Caco-2 (cell line): ENCODE results near the gene ACTR6. TPM values are rescaled to one million over a fixed set of nuclear protein-coding genes. Genes with fewer than 3 reads are reported as not detected.

Experiments used
- BruUV-seq: library from RNA; stranded (reverse); fragments of 400-500 nt; replicated peaks from 2 replicates; lab custom pipeline; 2021; lab: Mats Ljungman, UMichigan
- CTCF ChIA-PET: fragments of 300-600 bp; sonication (Branson Sonifier 250); formaldehyde crosslinking; loops from one replicate; lab custom pipeline; 2022; ENCODE audit warnings: antibody characterized with exemption; lab: Charles Lee
- POLR2A ChIA-PET: fragments of 300-600 bp; sonication (Branson Sonifier 250); formaldehyde crosslinking; loops from one replicate; lab custom pipeline; 2022; ENCODE audit warnings: antibody characterized with exemption; lab: Charles Lee
- DNase-seq, 2 experiments: peaks; one replicate each; pipeline versions ENCODE4 v3.0.0 to v3.0.0-alpha.2; 2020 to 2022
- H3K27me3 ChIP-seq: replicated peaks from 2 replicates; pipeline ENCODE4 v1.6.0; 2011; ENCODE audit warnings: low read length; ENCODE audit not compliant: control insufficient read depth, insufficient read depth
- H3K36me3 ChIP-seq: 2 replicates; pipeline ENCODE4 v1.5.1; 2011; ENCODE audit warnings: low read length; ENCODE audit not compliant: control insufficient read depth, insufficient read depth
- H3K4me1 ChIP-seq: fragments of 250-450 bp; sonication (Bioruptor Pico); 2 replicates; pipeline ENCODE4 v1.5.1; 2020; ENCODE audit warnings: mild to moderate bottlenecking
- H3K4me3 ChIP-seq: 2 replicates; pipeline ENCODE4 v1.5.1; 2011; ENCODE audit warnings: low read depth, mild to moderate bottlenecking, control low read depth, low read length
- H3K9me3 ChIP-seq: fragments of 250-450 bp; sonication (Bioruptor Pico); 2 replicates; pipeline ENCODE4 v1.5.1; 2020; ENCODE audit warnings: mild to moderate bottlenecking, moderate library complexity
- H3K27ac Mint-ChIP-seq: one replicate; pipeline ENCODE4 v1.8.0; 2022; ENCODE audit warnings: mixed read lengths; ENCODE audit not compliant: unreplicated experiment
- H3K27me3 Mint-ChIP-seq: one replicate; pipeline ENCODE4 v1.8.0; 2022; ENCODE audit warnings: mixed read lengths; ENCODE audit not compliant: insufficient read depth, unreplicated experiment
- H3K36me3 Mint-ChIP-seq: one replicate; pipeline ENCODE4 v1.8.0; 2022; ENCODE audit warnings: mild to moderate bottlenecking, mixed read lengths; ENCODE audit not compliant: insufficient read depth, unreplicated experiment
- H3K4me1 Mint-ChIP-seq: one replicate; pipeline ENCODE4 v1.8.0; 2022; ENCODE audit warnings: low read depth, mixed read lengths; ENCODE audit not compliant: unreplicated experiment
- H3K4me3 Mint-ChIP-seq: one replicate; pipeline ENCODE4 v1.8.0; 2022; ENCODE audit warnings: mild to moderate bottlenecking, moderate library complexity, mixed read lengths; ENCODE audit not compliant: unreplicated experiment
- H3K9me3 Mint-ChIP-seq: one replicate; pipeline ENCODE4 v1.8.0; 2022; ENCODE audit warnings: mixed read lengths; ENCODE audit not compliant: unreplicated experiment
- CTCF ChIP-seq, 2 experiments: fragments of 200-600 bp in 1 of 2; IDR thresholded peaks; 1 replicate in 1 of 2; 2 replicates in 1 of 2; pipeline versions ENCODE4 v1.5.1 to v1.8.0; 2011 to 2022; ENCODE audit warnings: antibody characterized with exemption in 1 of 2, control low read depth in 1 of 2, inconsistent platforms in 1 of 2, low read depth in 1 of 2, low read length in 1 of 2, mild to moderate bottlenecking in 1 of 2, moderate library complexity in 1 of 2; ENCODE audit not compliant: insufficient read depth in 1 of 2, severe bottlenecking in 1 of 2, unreplicated experiment in 1 of 2
- intact Hi-C: fragments of 100-400 bp; cut with micrococcal nuclease; formaldehyde crosslinking; loops from one replicate; pipeline ENCODE4 v1.10.0; 2022; ENCODE audit not compliant: unreplicated experiment
- total RNA-seq: library from RNA; stranded (reverse); gene quantifications from 2 replicates; pipeline ENCODE4 v1.2.3, GENCODE V29; 2022

ACTR6 gene
- total RNA-seq, 1 experiment from 2014 or later: 26.0 TPM

GRCh38 chr12:100158535-100158934 is 42.1 kb upstream of the ACTR6 start:
- CTCF ChIA-PET: no interaction called here
- BruUV-seq: no TSS peak
- Histone ChIP-seq H3K27me3 (no peaks in the 10 kb centered on the region), H3K4me3 (no peak overlapping the region), H3K36me3 (peaks cover 1% of the 10 kb centered on the region; the same call in 1 of the 2 replicates), H3K9me3 (peaks cover 10% of the 10 kb centered on the region), H3K4me1 (no peaks in the 10 kb centered on the region)
- Mint-ChIP-seq H3K4me3 (no peak overlapping the region), H3K36me3 (no peaks in the 10 kb centered on the region), H3K9me3 (peaks cover 10% of the 10 kb centered on the region), H3K27ac (no peak overlapping the region), H3K27me3 (no peaks in the 10 kb centered on the region), H3K4me1 (no peaks in the 10 kb centered on the region)
- no peak for DNase-seq
- no peak for TF ChIP-seq CTCF (IDR thresholded peaks at IDR 0.05; ENCODE audit: insufficient read depth in 1 of 2, low read depth in 1 of 2, low read length in 1 of 2, severe bottlenecking in 1 of 2, unreplicated experiment in 1 of 2)
- intact Hi-C loops: no loop called here
- POLR2A ChIA-PET: no interaction called here

- POLR2A ChIA-PET: no interaction called here
- H3K4me3 Mint-ChIP-seq: no peak overlapping the region
- intact Hi-C loops: no loop called here
- peaks cover 10% of the 10 kb centered on the region for H3K9me3 Mint-ChIP-seq
- Histone ChIP-seq H3K36me3 (peaks cover 1% of the 10 kb centered on the region; the same call in 1 of the 2 replicates), H3K4me3 (no peak overlapping the region), H3K4me1 (no peaks in the 10 kb centered on the region), H3K27me3 (no peaks in the 10 kb centered on the region), H3K9me3 (peaks cover 10% of the 10 kb centered on the region)
- TF ChIP-seq CTCF (IDR thresholded peaks at IDR 0.05; ENCODE audit: insufficient read depth in 1 of 2, low read depth in 1 of 2, low read length in 1 of 2, severe bottlenecking in 1 of 2, unreplicated experiment in 1 of 2): no peak
- CTCF ChIA-PET: no interaction called here
- BruUV-seq: no TSS peak
- no peaks in the 10 kb centered on the region for H3K36me3 Mint-ChIP-seq
- DNase-seq: peak in 1 of 2 experiments; percentile 40
- no peak overlapping the region for H3K27ac Mint-ChIP-seq
- H3K4me1 Mint-ChIP-seq: no peaks in the 10 kb centered on the region
- H3K27me3 Mint-ChIP-seq: no peaks in the 10 kb centered on the region
These were observed 41.1 kb upstream of the ACTR6 start for GRCh38 chr12:100159391-100160104.

GRCh38 chr12:100163416-100164152 is 37.0 kb upstream of the ACTR6 start:
- ChIA-PET POLR2A (no interaction called here), CTCF (interaction anchor here (0.9 kb wide), 1 partner anchor 9 kb away, joined by 3 read pairs; no protein-coding TSS in a partner anchor)
- intact Hi-C loops: no loop called here
- BruUV-seq: no TSS peak
- H3K36me3 ChIP-seq: peaks cover 8% of the 10 kb centered on the region
- peaks cover 10% of the 10 kb centered on the region for H3K9me3 Mint-ChIP-seq
- H3K27me3 ChIP-seq: no peaks in the 10 kb centered on the region
- no peak for TF ChIP-seq CTCF (IDR thresholded peaks at IDR 0.05; ENCODE audit: insufficient read depth in 1 of 2, low read depth in 1 of 2, low read length in 1 of 2, severe bottlenecking in 1 of 2, unreplicated experiment in 1 of 2)
- H3K9me3 ChIP-seq: peaks cover 9% of the 10 kb centered on the region
- no peaks in the 10 kb centered on the region for H3K4me1 Mint-ChIP-seq
- peaks cover 7% of the 10 kb centered on the region for H3K36me3 Mint-ChIP-seq
- no peak overlapping the region for H3K4me3 ChIP-seq
- no peak overlapping the region for H3K27ac Mint-ChIP-seq
- H3K4me3 Mint-ChIP-seq: no peak overlapping the region
- H3K4me1 ChIP-seq: no peaks in the 10 kb centered on the region
- no peak for DNase-seq
- no peaks in the 10 kb centered on the region for H3K27me3 Mint-ChIP-seq
